GM12865 (cell line): ENCODE measurements around the gene MT1H.
"Not testable (repeated sequence)": the region's sequence is repeated elsewhere in the genome, so short reads cannot be mapped to it uniquely, and the experiment has no call there.

Experiments
- DNase-seq: peaks from one replicate; pipeline ENCODE4 v3.0.0; 2010; ENCODE audit warnings: low read depth
- H3K4me3 ChIP-seq: 2 replicates; pipeline ENCODE4 v1.5.1; 2011; ENCODE audit warnings: mild to moderate bottlenecking, low read depth, low read length, control low read depth
- TF ChIP-seq, protein P1 (sequence below): IDR thresholded peaks from 2 replicates; pipeline ENCODE4 v1.5.1; 2011; ENCODE audit warnings: low read length, control low read depth, low read depth, inconsistent platforms; ENCODE audit not compliant: insufficient read depth; ENCODE audit errors: missing control alignments

Gene MT1H

GRCh38 chr16:56667581-56668571, 1.7 kb upstream of the MT1H start, which contains the start of gene MT1G:
Gene MT1G, minus strand, starts transcription at chr16:56668065. Its CDS starts 72 bp downstream, at chr16:56667993.
- DNase-seq = no peak
- H3K4me3 ChIP-seq = no peak within 1 kb of the TSS
- TF ChIP-seq, protein P1, sequence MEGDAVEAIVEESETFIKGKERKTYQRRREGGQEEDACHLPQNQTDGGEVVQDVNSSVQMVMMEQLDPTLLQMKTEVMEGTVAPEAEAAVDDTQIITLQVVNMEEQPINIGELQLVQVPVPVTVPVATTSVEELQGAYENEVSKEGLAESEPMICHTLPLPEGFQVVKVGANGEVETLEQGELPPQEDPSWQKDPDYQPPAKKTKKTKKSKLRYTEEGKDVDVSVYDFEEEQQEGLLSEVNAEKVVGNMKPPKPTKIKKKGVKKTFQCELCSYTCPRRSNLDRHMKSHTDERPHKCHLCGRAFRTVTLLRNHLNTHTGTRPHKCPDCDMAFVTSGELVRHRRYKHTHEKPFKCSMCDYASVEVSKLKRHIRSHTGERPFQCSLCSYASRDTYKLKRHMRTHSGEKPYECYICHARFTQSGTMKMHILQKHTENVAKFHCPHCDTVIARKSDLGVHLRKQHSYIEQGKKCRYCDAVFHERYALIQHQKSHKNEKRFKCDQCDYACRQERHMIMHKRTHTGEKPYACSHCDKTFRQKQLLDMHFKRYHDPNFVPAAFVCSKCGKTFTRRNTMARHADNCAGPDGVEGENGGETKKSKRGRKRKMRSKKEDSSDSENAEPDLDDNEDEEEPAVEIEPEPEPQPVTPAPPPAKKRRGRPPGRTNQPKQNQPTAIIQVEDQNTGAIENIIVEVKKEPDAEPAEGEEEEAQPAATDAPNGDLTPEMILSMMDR = no peak

DNA sequence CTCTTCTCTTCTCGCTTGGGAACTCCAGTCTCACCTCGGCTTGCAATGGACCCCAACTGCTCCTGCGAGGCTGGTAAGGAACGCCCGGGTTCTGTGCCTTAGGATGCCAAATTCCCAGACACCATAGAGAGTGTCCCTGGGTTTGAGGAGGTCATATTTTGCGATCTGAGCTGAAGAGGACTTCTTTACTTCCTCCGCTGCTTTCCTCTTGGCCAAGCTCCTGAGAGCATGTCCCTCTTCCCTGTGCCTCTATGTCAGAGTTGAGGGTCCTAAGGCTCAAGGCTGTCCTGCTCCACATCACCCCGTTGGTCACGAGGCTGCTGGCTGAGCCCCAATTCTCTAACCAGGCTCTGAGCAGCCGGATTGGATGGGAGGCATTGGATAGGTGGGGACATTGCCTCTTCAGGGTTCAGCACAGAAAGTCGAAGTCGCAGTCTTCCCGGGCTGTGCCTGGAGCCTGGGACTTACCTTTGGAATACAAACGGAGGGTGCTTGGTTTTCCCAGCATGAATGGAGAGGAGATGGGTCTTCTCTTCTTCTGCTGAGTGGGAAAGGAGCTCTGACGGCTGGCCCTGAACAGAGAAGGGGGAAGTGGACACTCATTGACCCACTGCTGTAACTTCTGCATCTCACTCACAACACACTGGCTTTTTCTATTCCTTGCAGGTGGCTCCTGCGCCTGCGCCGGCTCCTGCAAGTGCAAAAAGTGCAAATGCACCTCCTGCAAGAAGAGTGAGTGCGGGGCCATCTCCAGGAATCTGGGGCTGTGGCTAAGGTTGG, 416 bp downstream of the MT1H start:
- TF ChIP-seq, protein P1 = no peak
- no peak for DNase-seq
- no peak overlapping the region for H3K4me3 ChIP-seq

DNA sequence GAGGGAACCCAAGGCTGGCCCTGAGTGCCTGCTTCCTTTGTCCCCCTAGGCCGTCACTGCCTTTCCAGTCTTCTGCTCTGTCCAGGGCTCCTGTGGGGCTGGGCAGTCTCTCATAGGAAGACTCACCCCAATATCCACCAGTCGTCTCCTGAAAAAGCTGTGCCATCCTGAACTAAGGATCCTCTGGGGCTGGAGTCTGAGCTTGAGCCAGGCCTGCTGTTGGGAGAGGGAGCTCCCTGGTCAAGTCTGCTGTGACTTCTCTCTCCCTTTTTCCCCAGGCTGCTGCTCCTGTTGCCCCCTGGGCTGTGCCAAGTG, 963 bp downstream of the MT1H start:
- TF ChIP-seq, protein P1 = no peak
- no peak for DNase-seq
- no peak overlapping the region for H3K4me3 ChIP-seq

GRCh38 chr16:56671691-56672090, 2.1 kb downstream of the MT1H start:
- H3K4me3 ChIP-seq, DNase-seq: not testable (repeated sequence)

DNA sequence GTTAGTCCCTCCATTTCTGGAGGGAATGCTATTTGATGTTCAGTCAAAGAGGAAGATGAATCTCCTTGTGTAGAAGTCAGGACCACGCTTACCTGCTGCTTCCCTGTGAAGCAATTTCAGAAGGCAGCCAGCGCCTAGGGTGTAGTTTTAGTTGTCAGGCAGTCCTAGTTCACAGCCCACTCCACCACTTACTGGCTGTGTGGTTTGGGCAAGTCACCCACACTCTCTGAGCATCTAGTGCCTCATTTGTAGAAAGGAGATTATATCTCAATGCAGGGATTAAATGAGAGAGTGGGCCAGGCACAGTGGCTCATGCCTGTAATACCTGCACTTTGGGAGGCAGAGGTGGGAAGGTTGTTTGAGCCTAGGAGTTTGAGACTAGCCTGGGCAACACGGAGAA, 2.6 kb downstream of the MT1H start:
- not testable (repeated sequence) for DNase-seq, H3K4me3 ChIP-seq

- no peak overlapping the region for H3K4me3 ChIP-seq
- DNase-seq = no peak
- TF ChIP-seq, protein P1 = no peak
These were observed 3.3 kb downstream of the MT1H start for GRCh38 chr16:56672761-56673536.

DNA sequence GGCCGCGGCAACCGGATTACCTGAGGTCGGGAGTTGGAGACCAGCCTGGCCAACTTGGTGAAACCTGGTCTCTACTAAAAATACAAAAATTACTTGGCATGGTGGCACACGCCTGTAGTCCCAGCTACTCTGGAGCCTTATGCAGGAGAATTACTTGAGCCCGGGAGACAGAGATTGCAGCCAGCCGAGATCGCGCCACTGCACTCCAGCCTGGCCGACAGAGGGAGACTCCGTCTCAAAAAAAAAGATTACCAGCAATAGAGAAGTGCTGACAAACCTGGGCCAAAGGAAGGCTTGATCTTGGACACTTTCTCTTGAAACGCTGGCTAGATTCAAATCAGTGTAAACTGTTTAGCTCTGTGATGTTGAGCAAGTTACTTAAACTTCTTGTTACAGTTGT, 4.3 kb downstream of the MT1H start:
- H3K4me3 ChIP-seq = no peak overlapping the region
- DNase-seq = peak; percentile 17
- TF ChIP-seq, protein P1 = peak; percentile 34

DNA sequence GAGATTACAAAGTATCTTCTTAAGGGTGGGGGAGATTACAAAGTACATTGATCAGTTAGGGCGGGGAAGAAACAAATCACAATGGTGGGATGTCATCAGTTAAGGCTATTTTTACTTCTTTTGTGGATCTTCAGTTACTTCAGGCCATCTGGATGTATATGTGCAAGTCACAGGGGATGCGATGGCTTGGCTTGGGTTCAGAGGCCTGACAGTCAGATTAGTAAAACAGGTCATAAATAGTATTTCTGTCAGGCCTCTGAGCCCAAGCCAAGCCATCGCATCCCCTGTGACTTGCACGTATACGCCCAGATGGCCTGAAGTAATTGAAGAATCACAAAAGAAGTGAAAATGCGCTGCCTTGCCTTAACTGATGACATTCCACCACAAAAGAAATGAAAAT, 5.0 kb downstream of the MT1H start:
- H3K4me3 ChIP-seq, DNase-seq: not testable (repeated sequence)
